HG02943 (cell line): ENCODE data around the gene DCTN3.

ENCODE experiments used
- ATAC-seq: cut with Tn5 transposase; IDR thresholded peaks from one replicate; pipeline ENCODE4 v1.9.1; 2021; ENCODE audit warnings: mild to moderate bottlenecking, low read depth, moderate library complexity; ENCODE audit not compliant: unreplicated experiment

The DCTN3 gene

GRCh38 chr9:34620061-34620994 lies at the start of gene DCTN3:
TSS of gene DCTN3 (minus strand) at chr9:34620495. CDS start at chr9:34620464, 31 bp downstream.
- peak; percentile 99 for ATAC-seq

GRCh38 chr9:34665381-34666250 lies 45.3 kb upstream of the DCTN3 start:
- ATAC-seq = peak; percentile 69

- peak; percentile 14 for ATAC-seq
These were observed 44.7 kb upstream of the DCTN3 start for GRCh38 chr9:34665067-34665380.

GRCh38 chr9:34664281-34665066 lies 44.2 kb upstream of the DCTN3 start:
- no peak for ATAC-seq

- no peak for ATAC-seq
These were observed 43.0 kb upstream of the DCTN3 start for GRCh38 chr9:34663303-34663605.

DNA sequence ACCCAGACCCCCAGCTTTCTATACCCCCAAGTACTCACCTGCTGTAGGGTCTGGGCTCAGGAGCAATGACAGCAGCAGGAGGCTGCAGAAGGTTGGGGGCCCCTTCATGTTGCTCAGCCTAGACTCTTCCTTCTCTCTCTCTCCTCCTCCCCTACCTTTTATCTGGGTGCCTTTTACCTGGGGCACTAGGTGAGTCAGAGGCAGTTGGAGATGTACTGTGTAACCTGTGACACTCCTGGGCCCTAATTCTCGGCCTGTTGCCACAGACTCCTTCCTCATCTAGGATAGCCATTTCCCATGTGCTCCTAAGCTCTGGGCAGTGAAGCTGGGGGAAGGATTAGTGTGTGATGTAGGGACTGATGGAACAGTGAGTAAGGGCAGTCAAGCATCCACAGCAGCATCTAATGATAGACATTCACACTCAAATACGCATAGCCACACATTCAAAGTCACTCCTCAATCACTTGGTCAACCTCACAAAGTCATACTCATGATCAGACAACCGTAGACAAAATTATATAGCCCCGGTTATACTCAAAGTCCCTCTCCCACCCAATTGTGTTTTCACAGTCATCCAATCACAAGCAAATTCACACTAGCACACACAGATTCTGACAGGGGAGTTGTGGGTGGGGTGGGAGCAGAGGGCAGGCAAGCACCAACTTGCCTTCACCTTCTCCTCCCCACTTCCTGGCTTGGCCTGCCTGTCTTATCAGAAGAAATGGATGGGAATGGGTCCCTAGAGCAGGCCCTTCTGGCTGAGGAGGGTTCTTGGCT lies 42.4 kb upstream of the DCTN3 start, which contains the start of gene CCL27:
TSS of gene CCL27 (minus strand) at position 132 of the 777 bp plus-strand sequence. CDS start at position 108, 24 bp downstream.
- ATAC-seq = no peak

DNA sequence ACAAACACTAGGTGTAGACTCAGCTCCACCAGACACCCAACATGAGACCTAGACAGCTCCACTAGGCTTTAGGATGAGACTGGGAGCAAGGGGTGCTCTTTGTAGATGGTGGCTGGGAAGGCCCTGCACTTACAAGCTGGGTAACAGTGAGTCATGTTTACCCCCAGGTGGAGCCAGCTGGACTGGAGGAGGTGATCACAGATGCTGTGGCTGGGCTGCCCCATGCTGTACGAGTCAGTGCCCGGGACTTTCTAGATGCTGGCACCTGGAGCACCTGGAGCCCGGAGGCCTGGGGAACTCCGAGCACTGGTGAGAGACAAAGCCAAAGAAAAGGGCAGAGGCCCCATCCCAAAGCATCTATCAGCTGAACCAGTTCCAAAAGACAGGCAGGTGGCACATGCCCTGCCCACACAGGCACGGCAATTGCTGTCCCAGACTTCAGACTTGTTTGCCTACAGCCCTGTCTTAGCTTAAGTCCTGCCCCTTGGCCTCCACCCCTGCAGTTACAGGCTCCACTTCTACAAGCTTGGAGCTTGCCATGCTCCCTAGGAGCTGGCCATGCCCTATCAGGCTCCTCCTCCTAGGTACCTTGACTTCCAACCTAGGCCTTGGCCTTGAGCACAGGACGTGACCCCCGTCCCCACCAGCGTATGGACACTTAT lies 39.4 kb upstream of the DCTN3 start:
- no peak for ATAC-seq

DNA sequence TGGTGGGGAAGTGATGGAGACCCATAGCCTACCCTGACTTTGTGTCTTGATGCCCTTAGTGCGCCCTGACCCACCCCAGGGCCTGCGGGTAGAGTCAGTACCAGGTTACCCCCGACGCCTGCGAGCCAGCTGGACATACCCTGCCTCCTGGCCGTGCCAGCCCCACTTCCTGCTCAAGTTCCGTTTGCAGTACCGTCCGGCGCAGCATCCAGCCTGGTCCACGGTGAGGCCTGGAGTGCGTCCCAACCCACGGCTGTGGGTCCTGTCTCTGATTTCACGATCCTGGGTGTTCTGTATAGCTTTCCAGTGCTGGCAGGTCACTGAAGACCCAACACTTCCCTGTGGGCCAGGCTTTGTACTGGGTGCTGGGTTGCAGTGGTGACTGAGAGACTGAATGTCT lies 38.2 kb upstream of the DCTN3 start:
- ATAC-seq = no peak

DNA sequence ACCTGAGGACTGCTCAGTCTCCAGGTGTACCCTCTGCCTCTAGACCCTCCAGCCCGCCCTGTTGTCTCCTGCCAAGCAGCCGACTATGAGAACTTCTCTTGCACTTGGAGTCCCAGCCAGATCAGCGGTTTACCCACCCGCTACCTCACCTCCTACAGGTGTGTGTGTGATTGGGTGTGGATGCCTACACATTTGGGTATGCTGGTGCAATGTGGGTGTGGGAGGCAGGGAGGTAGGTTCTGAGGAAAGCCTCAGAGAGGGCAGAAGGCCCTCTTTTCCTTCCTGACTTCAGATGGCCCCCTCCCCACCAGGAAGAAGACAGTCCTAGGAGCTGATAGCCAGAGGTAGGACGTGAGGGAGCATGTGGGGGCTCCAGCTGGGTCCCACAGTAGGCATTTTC lies 36.7 kb upstream of the DCTN3 start:
- ATAC-seq = no peak

DNA sequence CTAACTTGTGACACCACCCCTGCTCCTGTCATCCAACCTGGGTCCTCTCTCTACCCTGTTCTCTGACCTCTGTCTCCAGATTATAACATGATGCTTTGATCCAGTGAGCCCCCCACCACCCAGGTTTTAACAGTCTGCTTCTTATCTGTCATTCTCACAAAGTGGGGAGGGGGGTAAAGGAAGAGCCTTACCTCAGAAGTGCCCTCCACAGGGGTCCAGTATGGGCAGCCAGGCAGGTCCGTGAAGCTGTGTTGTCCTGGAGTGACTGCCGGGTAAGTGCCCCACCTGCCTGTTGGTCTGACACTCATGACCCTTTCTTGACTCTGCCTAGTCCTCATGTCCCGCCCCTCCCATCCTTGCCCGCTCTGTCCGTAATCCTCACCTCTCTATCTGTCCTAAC lies 35.1 kb upstream of the DCTN3 start:
- no peak for ATAC-seq

DNA sequence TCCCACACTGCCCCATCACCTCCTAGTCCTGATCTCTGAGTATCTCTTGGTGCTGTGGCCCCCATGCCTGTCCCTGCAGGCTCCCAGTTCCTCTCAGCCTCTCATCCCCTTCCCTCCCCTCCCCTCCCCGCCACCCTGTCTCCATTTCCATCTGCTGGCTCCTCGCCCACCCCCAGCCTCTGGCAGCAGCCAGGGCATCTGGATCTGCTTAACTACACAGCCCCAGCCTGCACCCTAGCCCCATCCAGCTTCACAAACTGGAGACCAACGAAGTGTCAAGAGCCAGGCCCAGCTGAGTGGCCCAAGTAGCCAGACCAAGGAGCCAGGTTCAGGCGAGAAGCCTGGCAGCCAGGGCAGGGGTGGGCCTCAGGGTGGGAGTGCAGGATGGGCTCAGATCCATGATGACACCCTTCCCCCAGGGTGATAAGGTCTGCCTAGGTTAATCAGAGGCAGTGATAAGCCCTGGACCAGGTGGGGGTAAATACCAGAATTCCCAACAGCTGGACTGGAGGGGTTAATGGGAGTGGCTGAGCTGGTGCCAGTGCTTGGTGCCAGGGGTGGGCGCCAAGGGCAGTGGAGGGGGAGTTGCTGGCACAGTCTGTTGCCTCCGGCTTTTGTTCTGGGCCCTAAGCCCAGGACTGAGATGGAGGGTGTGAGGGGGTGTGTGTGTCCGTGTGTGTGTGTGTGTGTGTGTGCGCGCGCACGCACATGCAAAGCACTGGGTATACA lies 34.2 kb upstream of the DCTN3 start:
- ATAC-seq = no peak

DNA sequence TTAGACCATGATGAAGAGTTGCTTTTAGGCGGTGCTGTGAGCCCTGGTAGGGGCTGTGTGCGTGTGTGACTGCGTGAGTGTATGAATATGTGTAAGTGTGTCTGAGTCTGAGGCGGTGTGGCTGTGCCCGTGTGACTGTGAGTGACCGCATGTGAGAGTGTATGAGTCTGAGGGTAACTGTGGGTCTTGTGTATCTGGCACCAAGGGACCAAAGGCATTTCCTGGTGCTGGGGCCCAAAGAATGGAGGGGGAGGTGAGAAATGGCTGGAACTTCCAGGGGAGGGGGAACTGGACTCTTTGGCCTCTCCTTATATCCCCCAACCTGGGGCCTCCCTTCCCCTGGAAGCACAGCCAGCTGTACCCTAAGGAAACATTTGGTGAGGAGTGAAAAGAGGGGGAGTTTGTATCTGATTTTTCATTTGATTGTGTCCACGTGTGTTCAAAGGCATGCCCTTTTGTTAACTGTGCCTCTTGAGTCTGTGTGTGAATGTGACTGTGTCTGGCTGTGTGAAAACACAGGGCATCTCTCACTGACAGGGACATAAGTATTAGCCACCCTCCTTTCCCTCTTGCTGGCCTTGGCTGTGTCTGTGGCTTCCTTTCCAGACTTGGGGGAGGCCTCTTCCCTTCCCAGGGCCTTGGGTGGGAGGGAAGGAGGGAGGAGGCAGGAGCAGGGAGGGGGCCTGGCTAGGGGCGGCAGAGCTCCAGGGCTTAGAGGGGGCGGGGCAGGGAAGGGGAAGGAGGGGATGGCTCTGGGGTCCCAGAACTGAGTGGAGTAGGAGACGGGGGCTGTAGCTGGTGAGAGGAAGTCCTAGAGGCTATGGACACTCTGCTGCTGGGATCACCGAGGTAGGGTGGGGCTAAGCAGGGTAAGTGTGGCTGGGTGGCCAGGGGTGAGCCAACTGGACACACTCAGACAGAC lies 33.1 kb upstream of the DCTN3 start:
- no peak for ATAC-seq

DNA sequence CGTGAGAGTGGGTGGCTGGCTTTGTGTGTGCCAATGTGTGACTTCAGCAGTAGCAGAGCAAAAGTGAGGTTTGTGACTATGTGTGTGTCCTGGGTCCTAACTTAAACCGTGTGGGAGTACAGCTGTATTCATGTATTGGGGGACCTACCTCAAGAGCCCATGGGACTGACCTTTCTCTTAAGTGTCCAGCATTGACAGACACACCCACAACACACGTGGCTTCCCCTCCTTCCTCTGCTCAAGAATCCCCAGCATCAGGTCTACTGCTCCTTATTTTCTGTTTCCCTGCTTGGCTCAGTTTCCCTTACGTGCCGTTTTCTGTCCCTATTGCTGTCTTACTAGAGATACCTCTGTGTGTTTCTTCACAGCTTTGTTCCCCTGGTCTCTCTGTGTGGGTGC lies 32.3 kb upstream of the DCTN3 start:
- no peak for ATAC-seq

- ATAC-seq = no peak
These were observed 31.7 kb upstream of the DCTN3 start, which contains the start of gene IL11RA for GRCh38 chr9:34651876-34652601. TSS of gene IL11RA (plus strand) at chr9:34652185. CDS start at chr9:34655218, 3,033 bp downstream.

- no peak for ATAC-seq
These were observed 31.0 kb upstream of the DCTN3 start for GRCh38 chr9:34651321-34651720.

DNA sequence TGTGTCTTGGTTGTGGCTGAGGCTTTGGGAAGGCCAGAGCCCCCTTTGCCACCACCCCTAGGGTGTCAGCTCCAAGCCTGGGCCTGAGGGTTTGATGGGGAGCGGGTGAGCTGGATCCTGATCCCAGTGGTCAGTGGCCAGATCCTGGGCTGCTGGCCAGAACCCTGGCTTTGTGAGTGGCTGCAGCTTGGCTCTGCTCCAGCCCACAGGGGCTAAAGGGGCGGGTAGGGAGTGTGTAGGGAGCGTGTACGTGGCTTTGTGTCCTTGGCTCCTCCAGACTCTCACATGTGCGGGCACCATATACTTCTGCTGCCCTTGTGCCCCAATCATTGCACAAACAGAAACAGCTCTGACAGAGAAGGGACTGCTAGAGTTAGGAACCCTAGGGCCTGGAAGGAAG lies 30.5 kb upstream of the DCTN3 start:
- no peak for ATAC-seq

DNA sequence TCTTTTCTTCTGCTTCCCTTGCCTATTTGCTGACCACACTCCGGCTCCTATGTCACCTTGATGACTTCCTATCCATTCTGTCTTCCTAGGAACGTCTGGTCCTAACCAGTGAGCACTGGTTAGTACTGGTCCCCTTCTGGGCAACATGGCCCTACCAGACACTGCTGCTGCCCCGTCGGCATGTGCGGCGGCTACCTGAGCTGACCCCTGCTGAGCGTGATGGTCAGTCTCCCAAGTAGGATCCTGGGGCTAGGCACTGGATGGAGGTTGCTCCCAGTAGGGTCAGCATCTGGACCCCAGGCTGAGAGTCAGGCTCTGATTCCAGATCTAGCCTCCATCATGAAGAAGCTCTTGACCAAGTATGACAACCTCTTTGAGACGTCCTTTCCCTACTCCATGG lies 28.4 kb upstream of the DCTN3 start:
- no peak for ATAC-seq
